ENCODE measurements around the gene RNASE13.
"Not testable (repeated sequence)": the region's sequence is repeated elsewhere in the genome, so short reads cannot be mapped to it uniquely, and the experiment has no call there.

RNASE13 gene

GRCh38 chr14:21015312-21015711 lies 19.3 kb downstream of the RNASE13 start:
- no peak overlapping the region for H2AFZ ChIP-seq (ENCODE audit: low read length)
- H3K79me2 ChIP-seq (ENCODE audit: insufficient read depth, low read length), result no peaks in the 10 kb centered on the region
- H3K4me3 ChIP-seq (ENCODE audit: low read depth, low read length, poor library complexity, severe bottlenecking), result no peak overlapping the region
- H3K36me3 ChIP-seq (ENCODE audit: insufficient read depth, low read length), result no peaks in the 10 kb centered on the region
- H3K27me3 ChIP-seq (ENCODE audit: insufficient read depth, low read length), result peaks cover 5% of the 10 kb centered on the region; the same call in 1 of the 2 replicates
- no peaks in the 10 kb centered on the region for H3K9me3 ChIP-seq (ENCODE audit: low read length)
- no peaks in the 10 kb centered on the region for H3K4me1 ChIP-seq (ENCODE audit: insufficient read depth, low read length, severe bottlenecking)
- no peaks in the 10 kb centered on the region for H4K20me1 ChIP-seq (ENCODE audit: insufficient read depth, low read length)
- no peaks in the 10 kb centered on the region for H3K9me2 ChIP-seq (ENCODE audit: low read depth, low read length)
- no peak overlapping the region for H3K9ac ChIP-seq (ENCODE audit: low read length)
- no peak overlapping the region for H3K27ac ChIP-seq (ENCODE audit: low read depth, low read length, poor library complexity, severe bottlenecking)
- TF ChIP-seq CTCF (IDR thresholded peaks at IDR 0.05; ENCODE audit: low read length) (no peak), EZH2 (IDR thresholded peaks at IDR 0.05; ENCODE audit: borderline replicate concordance, low read length) (no peak)
- H3F3A ChIP-seq (ENCODE audit: insufficient read depth, low read length), result no peaks in the 10 kb centered on the region
- no peak overlapping the region for H3K4me2 ChIP-seq (ENCODE audit: low read length)

GRCh38 chr14:21014761-21015190 lies 19.8 kb downstream of the RNASE13 start:
- Histone ChIP-seq H3K4me2 (ENCODE audit: low read length) (no peak overlapping the region), H4K20me1 (ENCODE audit: insufficient read depth, low read length) (no peaks in the 10 kb centered on the region), H3K9me3 (ENCODE audit: low read length) (no peaks in the 10 kb centered on the region), H3K27me3 (ENCODE audit: insufficient read depth, low read length) (peaks cover 5% of the 10 kb centered on the region; the same call in 1 of the 2 replicates), H3K9ac (ENCODE audit: low read length) (no peak overlapping the region), H3F3A (ENCODE audit: insufficient read depth, low read length) (no peaks in the 10 kb centered on the region), H2AFZ (ENCODE audit: low read length) (no peak overlapping the region), H3K4me3 (ENCODE audit: low read depth, low read length, poor library complexity, severe bottlenecking) (no peak overlapping the region), H3K9me2 (ENCODE audit: low read depth, low read length) (no peaks in the 10 kb centered on the region), H3K27ac (ENCODE audit: low read depth, low read length, poor library complexity, severe bottlenecking) (no peak overlapping the region), H3K79me2 (ENCODE audit: insufficient read depth, low read length) (no peaks in the 10 kb centered on the region), H3K4me1 (ENCODE audit: insufficient read depth, low read length, severe bottlenecking) (no peaks in the 10 kb centered on the region), H3K36me3 (ENCODE audit: insufficient read depth, low read length) (no peaks in the 10 kb centered on the region)
- TF ChIP-seq CTCF (IDR thresholded peaks at IDR 0.05; ENCODE audit: low read length) (peak; percentile 94), EZH2 (IDR thresholded peaks at IDR 0.05; ENCODE audit: borderline replicate concordance, low read length) (no peak)

- no peak overlapping the region for H2AFZ ChIP-seq (ENCODE audit: low read length)
- no peaks in the 10 kb centered on the region for H3K27me3 ChIP-seq (ENCODE audit: insufficient read depth, low read length)
- no peak overlapping the region for H3K4me3 ChIP-seq (ENCODE audit: low read depth, low read length, poor library complexity, severe bottlenecking)
- H3K79me2 ChIP-seq (ENCODE audit: insufficient read depth, low read length), result no peaks in the 10 kb centered on the region
- H3K9ac ChIP-seq (ENCODE audit: low read length), result no peak overlapping the region
- no peaks in the 10 kb centered on the region for H3K9me2 ChIP-seq (ENCODE audit: low read depth, low read length)
- H3K36me3 ChIP-seq (ENCODE audit: insufficient read depth, low read length), result no peaks in the 10 kb centered on the region
- no peaks in the 10 kb centered on the region for H3K4me1 ChIP-seq (ENCODE audit: insufficient read depth, low read length, severe bottlenecking)
- no peaks in the 10 kb centered on the region for H3F3A ChIP-seq (ENCODE audit: insufficient read depth, low read length)
- no peaks in the 10 kb centered on the region for H4K20me1 ChIP-seq (ENCODE audit: insufficient read depth, low read length)
- H3K4me2 ChIP-seq (ENCODE audit: low read length), result no peak overlapping the region
- TF ChIP-seq CTCF (IDR thresholded peaks at IDR 0.05; ENCODE audit: low read length) (no peak), EZH2 (IDR thresholded peaks at IDR 0.05; ENCODE audit: borderline replicate concordance, low read length) (no peak)
- no peak overlapping the region for H3K27ac ChIP-seq (ENCODE audit: low read depth, low read length, poor library complexity, severe bottlenecking)
- no peaks in the 10 kb centered on the region for H3K9me3 ChIP-seq (ENCODE audit: low read length)
Observed at GRCh38 chr14:21011136-21011535, 23.5 kb downstream of the RNASE13 start.

- H3K27me3 ChIP-seq (ENCODE audit: insufficient read depth, low read length); H4K20me1 ChIP-seq (ENCODE audit: insufficient read depth, low read length); H3K79me2 ChIP-seq (ENCODE audit: insufficient read depth, low read length); H3K9me2 ChIP-seq (ENCODE audit: low read depth, low read length); H3K9ac ChIP-seq (ENCODE audit: low read length); H3K4me3 ChIP-seq (ENCODE audit: low read depth, low read length, poor library complexity, severe bottlenecking); H3K9me3 ChIP-seq (ENCODE audit: low read length); H2AFZ ChIP-seq (ENCODE audit: low read length); H3K4me2 ChIP-seq (ENCODE audit: low read length); H3K27ac ChIP-seq (ENCODE audit: low read depth, low read length, poor library complexity, severe bottlenecking); H3K4me1 ChIP-seq (ENCODE audit: insufficient read depth, low read length, severe bottlenecking); H3K36me3 ChIP-seq (ENCODE audit: insufficient read depth, low read length); H3F3A ChIP-seq (ENCODE audit: insufficient read depth, low read length): not testable (repeated sequence)
Observed at GRCh38 chr14:21009721-21010120, 24.9 kb downstream of the RNASE13 start.

Data from OCI-LY1 (cell line).